ENCODE results near the gene TADA3.

The TADA3 gene

GRCh38 chr3:9762871-9763270 is 29.4 kb downstream of the TADA3 start:
- no peak for DNase-seq (ENCODE audit: low read depth)
- H3K4me3 ChIP-seq (ENCODE audit: low read depth, low read length), result no peak overlapping the region
- no peak for TF ChIP-seq CTCF (IDR thresholded peaks at IDR 0.05; ENCODE audit: control insufficient read depth, extremely low read depth, insufficient read depth)

- no peak for DNase-seq (ENCODE audit: low read depth)
- TF ChIP-seq CTCF (IDR thresholded peaks at IDR 0.05; ENCODE audit: control insufficient read depth, extremely low read depth, insufficient read depth), result no peak
- H3K4me3 ChIP-seq (ENCODE audit: low read depth, low read length), result no peak overlapping the region
These were observed 30.4 kb downstream of the TADA3 start for GRCh38 chr3:9761919-9762318.

- no peak for DNase-seq (ENCODE audit: low read depth)
- no peak overlapping the region for H3K4me3 ChIP-seq (ENCODE audit: low read depth, low read length)
- TF ChIP-seq CTCF (IDR thresholded peaks at IDR 0.05; ENCODE audit: control insufficient read depth, extremely low read depth, insufficient read depth), result no peak
These were observed 31.3 kb downstream of the TADA3 start for GRCh38 chr3:9760779-9761505.

- DNase-seq (ENCODE audit: low read depth), result no peak
- TF ChIP-seq CTCF (IDR thresholded peaks at IDR 0.05; ENCODE audit: control insufficient read depth, extremely low read depth, insufficient read depth), result no peak
- no peak overlapping the region for H3K4me3 ChIP-seq (ENCODE audit: low read depth, low read length)
These were observed 34.8 kb downstream of the TADA3 start for GRCh38 chr3:9757427-9757826.

GRCh38 chr3:9754678-9755077 is 37.6 kb downstream of the TADA3 start:
- no peak for DNase-seq (ENCODE audit: low read depth)
- no peak for TF ChIP-seq CTCF (IDR thresholded peaks at IDR 0.05; ENCODE audit: control insufficient read depth, extremely low read depth, insufficient read depth)
- H3K4me3 ChIP-seq (ENCODE audit: low read depth, low read length), result no peak overlapping the region

GRCh38 chr3:9750556-9751411 is 41.5 kb downstream of the TADA3 start:
- no peak for DNase-seq (ENCODE audit: low read depth)
- peak overlapping the region; percentile 88 for H3K4me3 ChIP-seq (ENCODE audit: low read depth, low read length)
- no peak for TF ChIP-seq CTCF (IDR thresholded peaks at IDR 0.05; ENCODE audit: control insufficient read depth, extremely low read depth, insufficient read depth)

All from LNCaP clone FGC (cell line).